Suprapubic skin (tissue), 4 donors: ENCODE measurements around the gene RERE. TPM values are rescaled to one million over a fixed set of nuclear protein-coding genes. Genes with fewer than 3 reads are reported as not detected.
A peak's percentile ranks its signal among the peaks of the same experiment; 100 is the strongest.

Experiments
- DNase-seq, 2 donors: peaks; one replicate each; pipeline ENCODE4 v3.0.0-alpha.2; 2019; ENCODE audit warnings: low spot score in 2 of 2
- H3K27ac ChIP-seq: fragments of 200-600 bp; sonication (generic); one replicate; pipeline ENCODE4 v1.5.1; 2019
- H3K27me3 ChIP-seq: fragments of 200-600 bp; sonication (generic); one replicate; pipeline ENCODE4 v1.5.1; 2019
- H3K36me3 ChIP-seq: fragments of 200-600 bp; sonication (generic); one replicate; pipeline ENCODE4 v1.5.1; 2019
- H3K4me1 ChIP-seq: fragments of 200-600 bp; sonication (generic); one replicate; pipeline ENCODE4 v1.5.1; 2019
- H3K4me3 ChIP-seq: fragments of 200-600 bp; sonication (generic); one replicate; pipeline ENCODE4 v1.5.1; 2019; ENCODE audit warnings: mild to moderate bottlenecking
- H3K9me3 ChIP-seq: fragments of 200-600 bp; sonication (generic); one replicate; pipeline ENCODE4 v1.5.1; 2019
- CTCF ChIP-seq, 2 donors: fragments of 200-600 bp in 1 of 2; fragments of 450-650 bp in 1 of 2; sonication (generic) in 1 of 2; IDR thresholded peaks; one replicate each; pipeline ENCODE4 v1.5.1; 2016 to 2019; ENCODE audit warnings: antibody characterized with exemption in 2 of 2, mild to moderate bottlenecking in 1 of 2, moderate library complexity in 1 of 2
- EP300 ChIP-seq: sonication (generic); formaldehyde crosslinking; IDR thresholded peaks from one replicate; pipeline ENCODE4 v1.6.1; 2017; ENCODE audit warnings: antibody characterized with exemption
- POLR2A ChIP-seq, 2 donors: fragments of 450-650 bp; IDR thresholded peaks; one replicate each; pipeline ENCODE4 v1.6.1; 2017; ENCODE audit warnings: antibody characterized with exemption in 2 of 2, mild to moderate bottlenecking in 2 of 2, moderate library complexity in 2 of 2
- POLR2AphosphoS5 ChIP-seq, 3 donors: sonication (generic); formaldehyde crosslinking; IDR thresholded peaks; one replicate each; pipeline ENCODE4 v1.6.1; 2017; ENCODE audit warnings: antibody characterized with exemption in 3 of 3
- WGBS: methylation state at CpG from one replicate; pipeline ENCODE4 v1.1.5; 2018; 5-methylcytosine and 5-hydroxymethylcytosine counted together
- total RNA-seq, 4 donors: library from RNA; depleted of rRNA; stranded (reverse); fragments of >200 nt; gene quantifications; one replicate each; pipeline ENCODE4 v1.1.0, GENCODE V29; 2016

The RERE gene
- total RNA-seq, 4 donors from 2014 or later: 43.4 to 113 (median 83.3) TPM

DNA sequence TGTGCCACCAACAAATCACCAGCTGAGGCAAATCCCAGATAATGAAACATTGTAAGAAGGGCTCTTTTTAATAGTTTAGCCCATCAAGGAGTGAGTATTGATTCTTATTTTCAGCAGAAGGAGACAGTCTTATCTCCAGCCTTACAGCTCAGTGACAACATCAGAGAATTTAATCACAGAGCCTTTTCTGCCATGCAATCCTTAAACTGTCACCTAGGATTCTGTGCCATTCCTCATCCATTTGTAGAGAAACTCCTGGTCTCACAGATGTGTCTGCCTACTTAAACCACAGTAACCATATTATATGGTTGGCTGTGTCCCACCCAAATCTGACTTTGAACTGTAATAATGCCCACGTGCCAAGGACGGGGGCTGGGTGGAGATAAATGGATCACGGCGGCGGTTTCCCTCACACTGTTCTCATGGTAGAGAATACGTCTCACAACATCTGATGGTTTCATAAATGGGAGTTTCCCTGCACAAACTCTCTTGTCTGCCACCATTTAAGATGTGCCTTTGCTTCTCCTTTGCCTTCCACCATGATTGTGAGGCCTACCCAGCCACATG is 217.7 kb downstream of the RERE start:
- WGBS: 93% methylated on average over 6 of the region's 6 CpGs
- no peak for DNase-seq
- H3K36me3 ChIP-seq: no peaks in the 10 kb centered on the region
- H3K4me1 ChIP-seq: no peaks in the 10 kb centered on the region
- no peak overlapping the region for H3K27ac ChIP-seq
- H3K27me3 ChIP-seq: no peaks in the 10 kb centered on the region
- no peaks in the 10 kb centered on the region for H3K9me3 ChIP-seq
- no peak overlapping the region for H3K4me3 ChIP-seq
- TF ChIP-seq POLR2A (IDR thresholded peaks at IDR 0.05) (no peak), CTCF (IDR thresholded peaks at IDR 0.05) (no peak), POLR2AphosphoS5 (IDR thresholded peaks at IDR 0.05) (no peak), EP300 (no peak)

DNA sequence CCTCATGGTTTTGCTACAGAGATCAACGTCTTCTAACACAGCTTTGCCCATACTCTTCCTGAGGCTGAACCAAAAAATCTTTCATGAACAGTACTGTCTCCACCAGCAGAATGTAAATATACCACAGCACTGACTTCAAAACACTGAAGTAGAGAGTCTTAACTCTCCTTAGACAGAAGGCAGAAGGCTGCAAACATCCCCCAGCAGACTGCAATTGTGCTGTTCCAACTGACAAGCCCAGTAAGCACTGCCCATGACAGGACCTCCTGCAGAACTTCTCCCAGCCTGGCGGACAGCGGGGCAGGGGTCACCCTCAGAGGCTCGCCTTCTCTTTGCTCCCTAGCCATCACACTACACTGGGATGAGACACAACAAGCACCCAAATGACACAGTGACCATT is 218.7 kb downstream of the RERE start:
- no peak for TF ChIP-seq CTCF (IDR thresholded peaks at IDR 0.05)
- no peak for TF ChIP-seq POLR2A (IDR thresholded peaks at IDR 0.05)
- TF ChIP-seq EP300: no peak
- no peak for TF ChIP-seq POLR2AphosphoS5 (IDR thresholded peaks at IDR 0.05)
- H3K4me1 ChIP-seq: no peaks in the 10 kb centered on the region
- 85% methylated on average over 4 of the region's 4 CpGs for WGBS
- no peaks in the 10 kb centered on the region for H3K9me3 ChIP-seq
- H3K27me3 ChIP-seq: no peaks in the 10 kb centered on the region
- no peak overlapping the region for H3K4me3 ChIP-seq
- no peak overlapping the region for H3K27ac ChIP-seq
- H3K36me3 ChIP-seq: no peaks in the 10 kb centered on the region
- no peak for DNase-seq

GRCh38 chr1:8598060-8598724 is 219.2 kb downstream of the RERE start:
- Histone ChIP-seq H3K36me3 (no peaks in the 10 kb centered on the region), H3K27ac (peak overlapping the region; percentile 7), H3K9me3 (no peaks in the 10 kb centered on the region), H3K4me3 (no peak overlapping the region), H3K4me1 (no peaks in the 10 kb centered on the region), H3K27me3 (no peaks in the 10 kb centered on the region)
- 45% methylated on average over 15 of the region's 15 CpGs for WGBS
- TF ChIP-seq EP300 (no peak), CTCF (IDR thresholded peaks at IDR 0.05) (peak in 1 of 2 donors; percentile 17), POLR2A (IDR thresholded peaks at IDR 0.05) (no peak)
- no peak for DNase-seq

- Histone ChIP-seq H3K9me3 (no peaks in the 10 kb centered on the region), H3K4me1 (no peaks in the 10 kb centered on the region), H3K36me3 (no peaks in the 10 kb centered on the region), H3K27ac (no peak overlapping the region), H3K4me3 (no peak overlapping the region), H3K27me3 (no peaks in the 10 kb centered on the region)
- 60% methylated on average over 4 of the region's 4 CpGs for WGBS
- TF ChIP-seq EP300 (no peak), POLR2A (IDR thresholded peaks at IDR 0.05) (no peak), CTCF (IDR thresholded peaks at IDR 0.05) (no peak), POLR2AphosphoS5 (IDR thresholded peaks at IDR 0.05) (no peak)
- DNase-seq: no peak
Observed at GRCh38 chr1:8597455-8597854, 220.0 kb downstream of the RERE start.

GRCh38 chr1:8595941-8596340 is 221.5 kb downstream of the RERE start:
- 80% methylated on average over 1 of the region's 1 CpG for WGBS
- H3K9me3 ChIP-seq: no peaks in the 10 kb centered on the region
- TF ChIP-seq CTCF (IDR thresholded peaks at IDR 0.05) (no peak), EP300 (no peak)
- H3K4me3 ChIP-seq: no peak overlapping the region
- H3K27ac ChIP-seq: no peak overlapping the region
- peaks cover 8% of the 10 kb centered on the region for H3K4me1 ChIP-seq
- H3K36me3 ChIP-seq: no peaks in the 10 kb centered on the region
- DNase-seq: no peak
- H3K27me3 ChIP-seq: no peaks in the 10 kb centered on the region
